Measurements from ENCODE around the gene TRPM4. TPM values are rescaled to one million over a fixed set of nuclear protein-coding genes. Genes with fewer than 3 reads are reported as not detected.
"Not testable (repeated sequence)": the region's sequence is repeated elsewhere in the genome, so short reads cannot be mapped to it uniquely, and the experiment has no call there.

Gene TRPM4
- total RNA-seq, 1 donor = 15.9 TPM

- Histone ChIP-seq H2AFZ (ENCODE audit: low read length) (no peak overlapping the region), H3K79me2 (ENCODE audit: insufficient read depth, low read length) (no peaks in the 10 kb centered on the region), H3K4me3 (ENCODE audit: insufficient read depth, low read length) (no peak overlapping the region), H3K9me3 (ENCODE audit: low read depth, low read length) (no peaks in the 10 kb centered on the region), H3K27me3 (ENCODE audit: insufficient read depth, low read length) (no peaks in the 10 kb centered on the region), H3K4me2 (ENCODE audit: insufficient read depth, low read length) (no peak overlapping the region), H3K36me3 (ENCODE audit: insufficient read depth, low read length) (peaks cover 45% of the 10 kb centered on the region), H3K4me1 (ENCODE audit: insufficient read depth, low read length) (peaks cover 20% of the 10 kb centered on the region), H4K20me1 (ENCODE audit: insufficient read depth, low read length) (no peaks in the 10 kb centered on the region), H3K27ac (ENCODE audit: low read depth, low read length) (no peak overlapping the region)
- no peak for TF ChIP-seq CTCF (IDR thresholded peaks at IDR 0.05; ENCODE audit: extremely low read depth, low read depth, low read length)
- no peak for DNase-seq (ENCODE audit: insufficient read length, low spot score, missing footprints)
Observed at GRCh38 chr19:49200238-49200862, 42.8 kb downstream of the TRPM4 start.

GRCh38 chr19:49201042-49201441 lies 43.5 kb downstream of the TRPM4 start:
- Histone ChIP-seq H4K20me1 (ENCODE audit: insufficient read depth, low read length) (no peaks in the 10 kb centered on the region), H2AFZ (ENCODE audit: low read length) (no peak overlapping the region), H3K27ac (ENCODE audit: low read depth, low read length) (no peak overlapping the region), H3K27me3 (ENCODE audit: insufficient read depth, low read length) (no peaks in the 10 kb centered on the region), H3K4me2 (ENCODE audit: insufficient read depth, low read length) (no peak overlapping the region), H3K4me3 (ENCODE audit: insufficient read depth, low read length) (no peak overlapping the region), H3K36me3 (ENCODE audit: insufficient read depth, low read length) (peaks cover 52% of the 10 kb centered on the region), H3K4me1 (ENCODE audit: insufficient read depth, low read length) (peaks cover 20% of the 10 kb centered on the region), H3K79me2 (ENCODE audit: insufficient read depth, low read length) (no peaks in the 10 kb centered on the region), H3K9me3 (ENCODE audit: low read depth, low read length) (no peaks in the 10 kb centered on the region)
- TF ChIP-seq CTCF (IDR thresholded peaks at IDR 0.05; ENCODE audit: extremely low read depth, low read depth, low read length) = no peak
- no peak for DNase-seq (ENCODE audit: insufficient read length, low spot score, missing footprints)

- no peaks in the 10 kb centered on the region for H3K27me3 ChIP-seq (ENCODE audit: insufficient read depth, low read length)
- TF ChIP-seq CTCF (IDR thresholded peaks at IDR 0.05; ENCODE audit: extremely low read depth, low read depth, low read length) = no peak
Observed at GRCh38 chr19:49205114-49205513, 47.5 kb downstream of the TRPM4 start.

GRCh38 chr19:49209502-49209901 lies 51.9 kb downstream of the TRPM4 start:
- H2AFZ ChIP-seq (ENCODE audit: low read length); DNase-seq (ENCODE audit: insufficient read length, low spot score, missing footprints); H3K9me3 ChIP-seq (ENCODE audit: low read depth, low read length); H3K79me2 ChIP-seq (ENCODE audit: insufficient read depth, low read length); H3K27me3 ChIP-seq (ENCODE audit: insufficient read depth, low read length); H4K20me1 ChIP-seq (ENCODE audit: insufficient read depth, low read length); H3K4me3 ChIP-seq (ENCODE audit: insufficient read depth, low read length); H3K4me1 ChIP-seq (ENCODE audit: insufficient read depth, low read length); H3K27ac ChIP-seq (ENCODE audit: low read depth, low read length); H3K4me2 ChIP-seq (ENCODE audit: insufficient read depth, low read length): not testable (repeated sequence)
- H3K36me3 ChIP-seq (ENCODE audit: insufficient read depth, low read length) = peaks cover 28% of the 10 kb centered on the region

More at GRCh38 chr19:49205114-49205513, 47.5 kb downstream of the TRPM4 start:
- H3K4me1 ChIP-seq (ENCODE audit: insufficient read depth, low read length) = peaks cover 19% of the 10 kb centered on the region
- H3K4me2 ChIP-seq (ENCODE audit: insufficient read depth, low read length) = no peak overlapping the region
- H4K20me1 ChIP-seq (ENCODE audit: insufficient read depth, low read length) = no peaks in the 10 kb centered on the region
- H3K79me2 ChIP-seq (ENCODE audit: insufficient read depth, low read length) = no peaks in the 10 kb centered on the region
- no peak overlapping the region for H3K27ac ChIP-seq (ENCODE audit: low read depth, low read length)
- H3K4me3 ChIP-seq (ENCODE audit: insufficient read depth, low read length) = no peak overlapping the region
- no peak for DNase-seq (ENCODE audit: insufficient read length, low spot score, missing footprints)
- peaks cover 46% of the 10 kb centered on the region for H3K36me3 ChIP-seq (ENCODE audit: insufficient read depth, low read length)
- no peaks in the 10 kb centered on the region for H3K9me3 ChIP-seq (ENCODE audit: low read depth, low read length)
- no peak overlapping the region for H2AFZ ChIP-seq (ENCODE audit: low read length)

Data from osteoblast (primary cell).